SK-N-SH treated with all-trans-retinoic acid at 6 μM for 48 hours (cell line): ENCODE measurements around the gene MACROD1.

Source experiments
- CSRNP3 ChIP-seq: fragments of 250-450 bp; sonication (Bioruptor Pico); IDR thresholded peaks from 2 replicates; pipeline ENCODE4 v1.5.1; 2021; ENCODE audit warnings: mild to moderate bottlenecking, moderate library complexity
- ZNF70 ChIP-seq: fragments of 450-650 bp; formaldehyde crosslinking; IDR thresholded peaks from 2 replicates; pipeline ENCODE4 v1.5.0; 2020; ENCODE audit warnings: mild to moderate bottlenecking, moderate library complexity
- TF ChIP-seq, protein P1 (sequence below): fragments of 250-450 bp; sonication (Bioruptor Pico); IDR thresholded peaks from 2 replicates; pipeline ENCODE4 v1.5.1; 2020; ENCODE audit warnings: low read depth, mild to moderate bottlenecking, moderate library complexity

DNA sequence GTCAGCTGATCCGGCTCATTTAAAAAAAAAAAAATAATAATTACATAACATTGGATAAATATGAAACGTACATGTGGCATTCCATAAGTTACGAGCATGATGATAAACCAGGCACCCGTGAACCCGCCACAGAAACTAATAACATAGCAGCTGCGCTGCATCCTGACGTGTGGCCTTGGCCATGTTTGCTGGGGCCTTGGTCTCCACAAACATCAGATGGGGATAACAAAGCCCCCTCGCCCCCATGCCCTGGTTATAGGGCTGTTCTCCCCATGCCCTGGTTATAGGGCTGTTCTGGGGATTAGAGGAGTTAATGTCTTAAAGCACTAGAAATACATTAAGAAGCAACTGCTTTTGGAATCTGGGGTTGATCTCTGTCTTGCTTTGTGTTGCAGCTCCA, 93.5 kb downstream of the MACROD1 start:
- TF ChIP-seq CSRNP3 (CRISPR knock-in tag), result no peak
- TF ChIP-seq, protein P1, sequence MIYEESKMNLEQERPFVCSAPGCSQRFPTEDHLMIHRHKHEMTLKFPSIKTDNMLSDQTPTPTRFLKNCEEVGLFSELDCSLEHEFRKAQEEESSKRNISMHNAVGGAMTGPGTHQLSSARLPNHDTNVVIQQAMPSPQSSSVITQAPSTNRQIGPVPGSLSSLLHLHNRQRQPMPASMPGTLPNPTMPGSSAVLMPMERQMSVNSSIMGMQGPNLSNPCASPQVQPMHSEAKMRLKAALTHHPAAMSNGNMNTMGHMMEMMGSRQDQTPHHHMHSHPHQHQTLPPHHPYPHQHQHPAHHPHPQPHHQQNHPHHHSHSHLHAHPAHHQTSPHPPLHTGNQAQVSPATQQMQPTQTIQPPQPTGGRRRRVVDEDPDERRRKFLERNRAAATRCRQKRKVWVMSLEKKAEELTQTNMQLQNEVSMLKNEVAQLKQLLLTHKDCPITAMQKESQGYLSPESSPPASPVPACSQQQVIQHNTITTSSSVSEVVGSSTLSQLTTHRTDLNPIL (CRISPR knock-in tag), result no peak
- no peak for TF ChIP-seq ZNF70 (CRISPR knock-in tag)
